SU-DHL-6 (cell line): ENCODE data around the gene TTC8.

ENCODE experiments used
- CTCF ChIP-seq: fragments of 200-600 bp; sonication (generic); IDR thresholded peaks from one replicate; pipeline ENCODE4 v1.5.1; 2017; ENCODE audit warnings: antibody characterized with exemption, mild to moderate bottlenecking, low read length, moderate library complexity; ENCODE audit not compliant: insufficient read depth, poor library complexity, severe bottlenecking
- EZH2phosphoT487 ChIP-seq: fragments of 200-600 bp; sonication (generic), shearing (Covaris generic); conservative IDR thresholded peaks from 2 replicates; pipeline ENCODE4 v1.6.1; 2018; ENCODE audit warnings: mild to moderate bottlenecking, antibody characterized with exemption, low read length, moderate library complexity, mixed read lengths

DNA sequence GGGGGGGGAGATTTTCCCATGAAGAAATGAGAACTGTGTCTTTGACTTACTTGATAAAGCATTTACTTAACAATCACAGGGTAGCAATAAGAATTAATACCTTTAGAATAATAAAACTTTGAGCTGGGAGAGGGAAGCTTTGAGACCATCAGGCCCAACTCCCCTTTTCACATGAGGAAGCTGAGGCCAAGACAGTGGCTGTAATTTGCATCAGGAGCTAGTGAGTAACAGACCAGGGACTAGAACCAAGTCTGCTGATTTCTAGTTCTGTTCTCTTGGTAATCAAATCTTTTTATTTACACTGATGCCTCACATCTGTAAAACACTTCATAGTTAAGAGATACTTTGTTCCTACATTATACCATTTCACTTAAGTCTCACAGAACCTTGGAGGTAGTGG is 28.7 kb downstream of the TTC8 start:
- TF ChIP-seq CTCF = no peak
- TF ChIP-seq EZH2phosphoT487 = no peak
